ENCODE results near the gene ATP9B. TPM values are rescaled to one million over a fixed set of nuclear protein-coding genes. Genes with fewer than 3 reads are reported as not detected.

The ATP9B gene
- total RNA-seq, 1 donor from 2014 or later = 22.7 TPM

DNA sequence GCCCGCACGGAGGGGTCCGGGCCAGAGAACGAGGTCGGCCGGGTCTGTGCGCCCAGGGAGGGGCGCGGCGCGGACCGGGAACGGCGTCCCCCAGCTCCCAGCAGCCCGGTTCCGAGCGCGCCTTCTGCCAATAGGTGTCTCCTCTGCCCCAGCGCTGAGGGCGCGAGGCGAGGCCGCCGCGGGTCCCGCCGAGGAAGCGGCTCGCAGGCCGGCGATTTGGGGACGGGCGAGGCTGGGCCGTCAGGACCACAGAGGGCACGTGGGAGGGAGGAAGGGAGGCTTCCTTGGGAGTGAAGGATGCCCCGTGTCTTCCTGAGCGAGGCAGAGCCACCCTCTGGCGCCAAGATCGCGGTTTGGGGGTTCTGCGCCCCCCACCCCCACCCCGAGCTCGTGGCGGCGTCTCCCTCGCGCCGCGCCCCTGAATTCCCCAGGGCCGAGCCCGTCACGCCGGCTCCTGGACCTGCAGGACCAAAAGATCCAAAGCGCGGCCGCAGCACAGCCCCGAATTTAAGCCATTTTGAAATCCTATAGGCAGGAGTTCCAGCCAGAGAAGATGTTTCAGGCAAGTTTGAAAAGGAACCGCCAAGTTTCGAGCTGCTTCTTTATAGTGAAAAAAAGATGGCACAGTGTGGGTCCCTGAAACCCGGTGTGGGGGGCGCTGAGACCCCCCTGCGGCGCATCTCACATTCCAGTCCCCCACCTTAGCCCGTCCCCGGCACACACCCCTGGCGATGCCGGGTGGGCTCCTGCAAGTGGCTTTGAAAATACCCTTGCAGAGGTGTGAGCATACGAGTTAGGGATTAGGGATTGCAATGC, 327.4 kb downstream of the ATP9B start:
- no peak for DNase-seq (ENCODE audit: low read depth)
- TF ChIP-seq CTCF (conservative IDR thresholded peaks at IDR 0.05; ENCODE audit: low read depth, low read length) = no peak
- H3K4me3 ChIP-seq (ENCODE audit: low read depth, low read length) = peak overlapping the region; percentile 30

DNA sequence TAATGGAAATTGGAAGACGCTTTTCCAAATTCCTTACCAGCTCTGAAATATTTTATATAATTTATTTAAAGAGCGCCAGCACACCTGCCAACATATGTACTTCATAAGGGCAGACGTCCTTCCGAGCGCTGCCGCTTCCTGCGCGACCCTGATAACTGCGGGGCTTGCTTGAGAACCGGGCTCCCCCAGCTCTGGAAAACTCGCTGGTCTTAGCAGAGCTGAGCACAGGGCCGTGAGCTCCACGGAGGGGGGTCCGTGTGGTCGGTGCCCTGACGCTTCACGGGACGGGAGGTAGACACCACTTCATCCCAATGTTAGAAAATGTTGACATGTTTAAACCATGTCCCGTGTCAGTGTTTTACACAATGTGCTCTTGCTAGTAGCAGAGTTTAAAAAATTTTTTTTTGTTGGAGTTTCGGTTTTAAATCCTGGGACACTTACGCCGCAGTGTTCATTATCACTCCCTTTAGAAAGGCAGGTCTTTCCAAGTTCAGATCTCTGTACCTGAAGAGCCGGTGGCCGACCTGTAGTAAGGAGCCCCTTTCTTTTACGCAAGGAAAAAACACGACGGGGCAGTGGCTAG, 328.1 kb downstream of the ATP9B start:
- peak overlapping the region; percentile 2 for H3K4me3 ChIP-seq (ENCODE audit: low read depth, low read length)
- no peak for TF ChIP-seq CTCF (conservative IDR thresholded peaks at IDR 0.05; ENCODE audit: low read depth, low read length)
- DNase-seq (ENCODE audit: low read depth) = no peak

DNA sequence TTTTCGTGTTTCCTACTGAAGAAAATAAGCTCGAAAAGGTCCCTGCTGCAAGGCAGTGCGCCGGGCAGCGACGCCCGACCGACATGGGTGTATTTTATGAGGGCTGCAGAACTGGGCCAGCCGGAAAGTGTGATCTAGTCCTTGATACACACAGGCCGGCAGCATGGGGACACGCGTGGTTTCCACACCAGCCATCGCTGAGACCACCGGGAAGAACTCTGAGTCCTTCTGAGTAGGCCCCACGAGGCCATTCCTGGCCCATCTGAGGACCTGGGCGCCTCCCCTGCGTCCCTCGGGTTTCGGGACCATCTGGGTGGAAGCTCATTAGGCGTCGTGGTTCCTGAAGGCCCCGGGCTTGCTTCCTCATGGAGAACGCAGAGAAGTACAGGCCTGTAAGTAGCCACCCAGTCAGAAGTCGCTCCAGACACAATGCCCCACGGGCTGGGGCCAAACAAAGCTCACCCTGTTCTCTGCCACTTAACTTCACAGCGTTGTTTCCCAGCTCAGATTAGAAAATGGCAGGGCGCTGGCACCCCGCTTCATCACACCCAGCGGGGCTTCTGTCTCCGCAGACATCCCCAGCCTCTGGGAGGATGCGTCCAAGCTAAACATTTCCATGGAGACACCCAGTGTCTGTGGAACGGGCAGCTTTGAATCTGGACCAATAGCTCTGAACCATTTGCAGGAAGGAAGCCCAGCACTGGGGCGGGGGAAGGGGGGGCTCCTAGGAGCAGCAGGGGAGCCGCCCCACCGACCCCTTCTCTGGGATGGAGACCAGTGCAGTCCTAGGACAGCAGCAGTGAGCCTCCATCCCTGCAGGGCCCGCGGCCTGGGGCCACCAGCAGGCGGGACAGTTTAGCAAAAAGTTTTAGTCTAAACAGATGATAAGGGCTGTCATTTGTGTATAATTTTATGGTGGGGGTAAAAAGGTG, 328.9 kb downstream of the ATP9B start:
- H3K4me3 ChIP-seq (ENCODE audit: low read depth, low read length) = no peak overlapping the region
- no peak for TF ChIP-seq CTCF (conservative IDR thresholded peaks at IDR 0.05; ENCODE audit: low read depth, low read length)
- no peak for DNase-seq (ENCODE audit: low read depth)

GRCh38 chr18:79399275-79400081, 330.3 kb downstream of the ATP9B start:
- no peak for TF ChIP-seq CTCF (conservative IDR thresholded peaks at IDR 0.05; ENCODE audit: low read depth, low read length)
- H3K4me3 ChIP-seq (ENCODE audit: low read depth, low read length) = peak overlapping the region; percentile 59
- DNase-seq (ENCODE audit: low read depth) = no peak

DNA sequence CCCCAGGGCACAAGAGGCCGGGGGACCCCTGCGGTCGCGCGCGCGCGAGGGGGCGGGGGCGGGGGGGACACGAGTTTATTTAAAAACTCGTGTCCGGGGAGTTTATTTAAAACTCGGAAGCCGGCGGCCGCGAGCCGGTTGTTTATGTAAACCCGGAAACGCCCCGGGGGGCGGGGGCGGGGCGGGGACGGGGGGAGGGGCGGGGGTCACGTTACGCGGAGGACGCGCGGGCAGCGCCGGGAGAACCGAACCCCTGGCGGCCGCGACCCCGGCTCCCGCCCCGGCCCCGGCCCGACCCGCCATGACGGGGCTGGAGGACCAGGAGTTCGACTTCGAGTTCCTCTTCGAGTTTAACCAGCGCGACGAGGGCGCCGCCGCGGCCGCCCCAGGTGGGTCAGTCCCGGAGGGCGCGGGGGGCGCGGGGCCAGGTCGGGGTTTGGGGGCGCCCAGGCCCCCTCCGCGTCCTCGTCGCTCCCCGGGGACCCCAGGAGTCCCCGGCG, 330.9 kb downstream of the ATP9B start:
- H3K4me3 ChIP-seq (ENCODE audit: low read depth, low read length) = peak overlapping the region; percentile 59
- no peak for DNase-seq (ENCODE audit: low read depth)
- no peak for TF ChIP-seq CTCF (conservative IDR thresholded peaks at IDR 0.05; ENCODE audit: low read depth, low read length)
